WERI-Rb-1 (cell line): Measurements from ENCODE around the gene PPP1R12A.
"Not testable (repeated sequence)": the region's sequence is repeated elsewhere in the genome, so short reads cannot be mapped to it uniquely, and the experiment has no call there.

ENCODE experiments used
- DNase-seq: peaks from one replicate; pipeline ENCODE4 v3.0.0-alpha.2; 2020
- H3K27ac ChIP-seq: fragments of 250-450 bp; sonication (Bioruptor Pico); 2 replicates; pipeline ENCODE4 v1.5.1; 2020; ENCODE audit warnings: mild to moderate bottlenecking, moderate library complexity
- H3K27me3 ChIP-seq: fragments of 250-450 bp; sonication (Bioruptor Pico); 2 replicates; pipeline ENCODE4 v1.5.1; 2021; ENCODE audit warnings: mild to moderate bottlenecking, low read depth, moderate library complexity; ENCODE audit not compliant: insufficient read depth, severe bottlenecking
- H3K36me3 ChIP-seq: fragments of 250-450 bp; sonication (Bioruptor Pico); 2 replicates; pipeline ENCODE4 v1.5.1; 2020; ENCODE audit warnings: mild to moderate bottlenecking, moderate library complexity
- H3K4me3 ChIP-seq: 2 replicates; pipeline ENCODE4 v1.5.1; 2011; ENCODE audit warnings: low read depth, mild to moderate bottlenecking, control low read depth, low read length
- H3K9me3 ChIP-seq: fragments of 250-450 bp; sonication (Bioruptor Pico); 2 replicates; pipeline ENCODE4 v1.5.1; 2021; ENCODE audit warnings: mild to moderate bottlenecking, moderate library complexity; ENCODE audit not compliant: severe bottlenecking
- CTCF ChIP-seq: IDR thresholded peaks from 2 replicates; pipeline ENCODE4 v1.5.1; 2011; ENCODE audit warnings: low read depth, mild to moderate bottlenecking, control low read depth, inconsistent platforms, low read length

The PPP1R12A gene

DNA sequence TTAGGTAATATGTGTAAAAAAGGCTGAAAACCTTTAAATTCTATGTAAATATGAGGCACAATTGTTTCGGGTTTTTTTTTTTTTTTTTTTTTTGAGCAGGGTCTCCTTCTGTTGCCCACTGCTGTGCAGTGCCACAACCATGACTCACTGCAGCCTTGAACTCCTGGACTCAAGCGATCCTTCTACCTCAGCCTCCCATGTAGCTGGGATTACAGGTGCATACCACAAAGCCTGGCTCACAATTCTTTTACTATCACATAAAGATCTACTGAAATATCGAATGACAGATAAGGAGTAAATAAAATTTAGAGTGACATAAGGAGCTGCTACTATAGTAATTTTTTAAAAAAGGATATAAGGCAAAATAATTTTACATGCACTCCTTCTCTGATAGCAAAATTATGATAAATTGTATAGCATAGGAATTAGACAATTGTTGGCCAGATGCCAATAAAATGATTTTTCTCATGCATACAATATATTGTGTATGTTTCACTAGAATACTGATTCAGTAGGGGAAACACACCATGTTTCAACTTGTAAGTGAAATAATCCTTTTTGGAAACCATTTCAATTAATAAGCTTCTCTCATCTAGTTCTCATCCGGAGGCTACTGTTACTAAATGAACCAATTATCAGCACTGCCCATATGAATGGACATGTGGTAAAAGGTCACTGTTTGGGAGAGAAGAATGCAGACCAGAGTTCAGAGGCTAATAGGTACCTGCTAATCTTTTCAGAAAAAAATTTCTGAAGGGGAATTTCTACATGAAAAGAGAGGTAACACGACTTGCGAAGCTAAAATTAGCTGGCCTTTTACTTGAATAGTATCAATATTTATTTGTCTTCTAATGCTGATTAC lies 108.4 kb downstream of the PPP1R12A start:
- Histone ChIP-seq H3K27ac (no peak overlapping the region), H3K4me3 (no peak overlapping the region), H3K27me3 (no peaks in the 10 kb centered on the region), H3K36me3 (peaks cover 6% of the 10 kb centered on the region), H3K9me3 (no peaks in the 10 kb centered on the region)
- no peak for TF ChIP-seq CTCF
- no peak for DNase-seq

- no peak for DNase-seq
- Histone ChIP-seq H3K36me3 (peaks cover 9% of the 10 kb centered on the region), H3K27me3 (no peaks in the 10 kb centered on the region), H3K27ac (no peak overlapping the region), H3K9me3 (no peaks in the 10 kb centered on the region), H3K4me3 (no peak overlapping the region)
- no peak for TF ChIP-seq CTCF
Measured at GRCh38 chr12:79822475-79822874, 112.4 kb downstream of the PPP1R12A start.

GRCh38 chr12:79818856-79819255 lies 116.0 kb downstream of the PPP1R12A start:
- Histone ChIP-seq H3K9me3 (no peaks in the 10 kb centered on the region), H3K27ac (no peak overlapping the region), H3K36me3 (peaks cover 9% of the 10 kb centered on the region), H3K4me3 (no peak overlapping the region), H3K27me3 (no peaks in the 10 kb centered on the region)
- DNase-seq, result no peak
- no peak for TF ChIP-seq CTCF

DNA sequence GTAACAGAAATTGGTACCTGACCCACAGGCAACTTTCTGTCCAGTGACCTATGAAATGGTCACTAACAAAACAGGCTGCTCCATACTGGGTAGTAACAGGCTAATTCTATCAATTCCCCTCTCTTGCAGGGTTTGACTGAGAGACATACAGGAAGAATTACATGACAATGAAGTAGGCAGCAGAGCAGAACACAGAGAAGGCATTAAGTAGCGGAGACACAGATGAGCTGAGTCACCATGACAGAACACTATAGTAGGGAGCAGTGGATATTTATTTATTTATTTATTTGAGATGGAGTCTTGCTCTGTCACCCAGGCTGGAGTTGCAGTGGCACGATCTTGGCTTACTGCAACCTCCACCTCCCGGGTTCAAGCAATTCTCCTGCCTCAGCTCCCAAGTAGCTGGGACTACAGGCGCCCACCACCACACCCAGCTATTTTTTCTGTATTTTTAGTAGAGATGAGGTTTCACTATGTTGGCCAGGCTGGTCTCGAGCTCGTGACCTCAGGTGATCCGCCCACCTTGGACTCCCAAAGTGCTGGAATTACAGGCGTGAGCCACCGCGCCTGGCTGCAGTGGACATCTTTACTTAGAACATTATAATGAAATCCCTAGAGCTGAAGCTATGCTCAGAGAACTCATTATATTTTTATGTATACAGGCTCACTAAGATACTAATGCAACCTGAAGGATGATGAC lies 150.4 kb downstream of the PPP1R12A start:
- H3K36me3 ChIP-seq, result peaks cover 14% of the 10 kb centered on the region
- H3K9me3 ChIP-seq, H3K27me3 ChIP-seq, H3K4me3 ChIP-seq, H3K27ac ChIP-seq, DNase-seq: not testable (repeated sequence)

GRCh38 chr12:79782172-79782900 lies 152.6 kb downstream of the PPP1R12A start:
- no peaks in the 10 kb centered on the region for H3K27me3 ChIP-seq
- no peak for TF ChIP-seq CTCF
- no peak overlapping the region for H3K27ac ChIP-seq
- H3K36me3 ChIP-seq, result peaks cover 5% of the 10 kb centered on the region; the same call in 1 of the 2 replicates
- H3K9me3 ChIP-seq, result no peaks in the 10 kb centered on the region
- no peak overlapping the region for H3K4me3 ChIP-seq
- DNase-seq, result no peak

DNA sequence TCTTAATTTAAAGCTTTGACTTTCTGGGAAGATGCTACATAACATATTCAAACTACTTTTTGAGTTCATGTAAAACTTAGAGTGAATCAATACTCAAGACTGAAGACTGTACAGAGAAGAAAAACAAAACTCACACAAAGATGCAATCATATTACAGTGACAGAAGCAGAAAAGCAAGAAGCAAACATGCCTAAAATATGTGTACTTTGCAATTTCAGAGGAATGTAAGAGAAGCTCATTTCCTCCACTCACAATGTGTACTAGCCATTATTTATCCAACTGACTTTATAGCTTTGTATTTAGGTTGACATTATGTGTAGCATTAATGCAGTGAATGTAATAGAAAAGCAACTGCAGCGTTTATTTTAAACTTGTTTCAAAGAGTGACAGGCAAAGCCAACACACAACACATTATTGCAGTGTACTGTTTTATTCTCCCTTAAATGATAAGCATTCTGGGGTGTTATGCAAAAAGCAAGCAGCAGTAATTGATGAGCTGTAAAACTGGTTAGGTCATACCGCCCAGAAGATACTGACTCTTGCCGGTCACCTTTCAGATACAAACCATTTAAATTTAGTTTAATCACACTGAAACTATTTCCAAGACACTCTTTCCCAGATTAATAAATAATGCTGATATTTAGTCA lies 156.0 kb downstream of the PPP1R12A start:
- Histone ChIP-seq H3K27ac (no peak overlapping the region), H3K27me3 (no peaks in the 10 kb centered on the region), H3K9me3 (no peaks in the 10 kb centered on the region), H3K36me3 (peaks cover 5% of the 10 kb centered on the region; the same call in 1 of the 2 replicates), H3K4me3 (no peak overlapping the region)
- DNase-seq, result no peak
- no peak for TF ChIP-seq CTCF
